Activated CD4-positive, CD25-positive, alpha-beta regulatory T cell treated with anti-CD3 and anti-CD28 coated beads, Interleukin-2, amount 50 U/mL, for 16 hours (primary cell): ENCODE data around the gene COA7.

Experiments used
- DNase-seq: peaks from one replicate; pipeline ENCODE4 v3.0.0-alpha.2; 2020; ENCODE audit warnings: low read depth, low spot score

COA7 gene

GRCh38 chr1:52669696-52670095 is 28.5 kb downstream of the COA7 start:
- no peak for DNase-seq

GRCh38 chr1:52668711-52669110 is 29.4 kb downstream of the COA7 start:
- no peak for DNase-seq

- no peak for DNase-seq
These were observed 30.2 kb downstream of the COA7 start for GRCh38 chr1:52667984-52668383.

- DNase-seq, result no peak
These were observed 30.9 kb downstream of the COA7 start for GRCh38 chr1:52667290-52667689.

- no peak for DNase-seq
These were observed 32.9 kb downstream of the COA7 start for GRCh38 chr1:52665006-52665941.

- no peak for DNase-seq
These were observed 34.4 kb downstream of the COA7 start for GRCh38 chr1:52663716-52664115.

- no peak for DNase-seq
These were observed 35.4 kb downstream of the COA7 start for GRCh38 chr1:52662645-52663313.

GRCh38 chr1:52660807-52661206 is 37.3 kb downstream of the COA7 start:
- no peak for DNase-seq

GRCh38 chr1:52659851-52660596 is 38.1 kb downstream of the COA7 start:
- no peak for DNase-seq

- DNase-seq, result no peak
These were observed 38.8 kb downstream of the COA7 start for GRCh38 chr1:52659356-52659755.

- DNase-seq, result no peak
These were observed 39.4 kb downstream of the COA7 start for GRCh38 chr1:52658795-52659194.

GRCh38 chr1:52657702-52658101 is 40.4 kb downstream of the COA7 start:
- DNase-seq, result no peak

- no peak for DNase-seq
These were observed 44.1 kb downstream of the COA7 start for GRCh38 chr1:52654063-52654462.

GRCh38 chr1:52653207-52653849 is 44.8 kb downstream of the COA7 start:
- no peak for DNase-seq

GRCh38 chr1:52651904-52652303 is 46.2 kb downstream of the COA7 start:
- DNase-seq, result no peak

GRCh38 chr1:52645261-52645660 is 52.9 kb downstream of the COA7 start:
- DNase-seq, result no peak

GRCh38 chr1:52641307-52641706 is 56.8 kb downstream of the COA7 start:
- DNase-seq, result no peak

GRCh38 chr1:52640697-52641096 is 57.5 kb downstream of the COA7 start:
- DNase-seq, result no peak

GRCh38 chr1:52637946-52638345 is 60.2 kb downstream of the COA7 start:
- DNase-seq, result no peak

GRCh38 chr1:52636721-52637695 is 61.1 kb downstream of the COA7 start:
- peak; percentile 20 for DNase-seq
